GM12892 (cell line): ENCODE data around the gene TSPAN14.

Experiments used
- POLR2A ChIP-seq: IDR thresholded peaks from 2 replicates; pipeline ENCODE4 v1.6.1; 2011; ENCODE audit warnings: low read depth, low read length, control low read depth
- POLR2AphosphoS5 ChIP-seq: IDR thresholded peaks from 2 replicates; pipeline ENCODE4 v1.6.1; 2011; ENCODE audit warnings: low read depth, low read length, control low read depth

DNA sequence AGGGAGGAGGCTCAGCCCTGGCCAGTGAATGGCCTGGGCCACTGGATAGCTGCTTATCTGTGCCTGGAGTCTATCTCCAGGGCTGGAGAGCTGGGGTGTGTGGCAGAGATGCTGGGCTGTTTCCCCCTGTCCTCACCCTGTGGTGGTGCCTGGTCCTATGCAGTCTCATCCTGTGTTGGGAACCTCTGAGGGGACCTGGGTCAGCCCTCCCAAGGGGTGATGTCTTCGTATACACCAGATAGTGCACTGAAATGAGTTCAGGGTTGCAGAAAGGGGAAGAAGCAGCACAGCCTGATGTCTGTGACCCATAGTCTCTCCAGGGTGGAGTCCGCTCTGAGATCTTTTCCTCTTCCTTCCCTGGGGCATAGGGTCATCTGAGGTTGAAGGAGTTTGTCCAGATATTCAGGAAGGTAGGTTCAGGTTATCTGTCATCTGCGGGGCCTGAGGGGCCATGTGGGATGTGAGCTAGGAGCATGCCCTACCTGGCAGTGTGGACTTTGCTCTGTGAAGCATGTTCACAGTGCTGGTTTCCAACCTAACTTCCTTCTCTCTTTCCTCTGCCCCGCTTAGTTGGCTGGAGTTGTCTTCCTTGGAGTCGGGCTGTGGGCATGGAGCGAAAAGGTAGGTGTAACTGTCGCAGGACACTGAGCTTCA lies 50.2 kb downstream of the TSPAN14 start:
- TF ChIP-seq POLR2A (no peak), POLR2AphosphoS5 (no peak)
